Measurements from ENCODE around the gene SERINC4.
"Not testable (repeated sequence)": the region's sequence is repeated elsewhere in the genome, so short reads cannot be mapped to it uniquely, and the experiment has no call there.

SERINC4 gene

GRCh38 chr15:43808960-43809678 is 9.1 kb upstream of the SERINC4 start:
- TF ChIP-seq CTCF (IDR thresholded peaks at IDR 0.05; ENCODE audit: low read depth, low read length) = no peak
- no peak overlapping the region for H3K4me3 ChIP-seq (ENCODE audit: low read depth, low read length)
- DNase-seq = no peak
- H3K9me3 ChIP-seq (ENCODE audit: severe bottlenecking) = no peaks in the 10 kb centered on the region
- no peak overlapping the region for H3K27ac ChIP-seq
- no peaks in the 10 kb centered on the region for H3K27me3 ChIP-seq (ENCODE audit: insufficient read depth, low read depth, severe bottlenecking)
- H3K36me3 ChIP-seq = peaks cover 91% of the 10 kb centered on the region

- Histone ChIP-seq H3K36me3 (peaks cover 88% of the 10 kb centered on the region), H3K27me3 (ENCODE audit: insufficient read depth, low read depth, severe bottlenecking) (no peaks in the 10 kb centered on the region), H3K4me3 (ENCODE audit: low read depth, low read length) (no peak overlapping the region)
Observed at GRCh38 chr15:43808435-43808950, 8.5 kb upstream of the SERINC4 start.

DNA sequence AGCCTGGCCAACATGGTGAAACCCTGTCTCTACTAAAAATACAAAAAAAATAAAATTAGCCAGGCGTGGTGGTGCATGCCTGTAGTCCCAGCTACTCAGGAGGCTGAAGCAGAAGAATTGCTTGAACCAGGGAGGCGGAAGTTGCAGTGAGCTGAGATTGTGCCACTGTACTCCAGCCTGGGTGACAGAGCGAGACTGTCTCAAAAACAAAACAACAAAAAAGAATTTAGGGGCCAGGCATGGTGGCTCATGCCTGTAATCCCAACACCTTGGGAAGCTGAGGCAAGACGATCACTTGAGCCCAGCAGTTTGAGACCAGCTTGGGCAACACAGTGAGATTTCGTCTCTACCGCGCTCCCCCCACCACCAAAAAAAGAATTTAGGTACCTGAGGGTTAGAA is 2.7 kb upstream of the SERINC4 start:
- H3K4me3 ChIP-seq (ENCODE audit: low read depth, low read length); DNase-seq; H3K9me3 ChIP-seq (ENCODE audit: severe bottlenecking); H3K27ac ChIP-seq; H3K27me3 ChIP-seq (ENCODE audit: insufficient read depth, low read depth, severe bottlenecking): not testable (repeated sequence)
- peaks cover 73% of the 10 kb centered on the region for H3K36me3 ChIP-seq

More at GRCh38 chr15:43808435-43808950, 8.5 kb upstream of the SERINC4 start:
- no peak for DNase-seq
- H3K27ac ChIP-seq = no peak overlapping the region
- H3K9me3 ChIP-seq (ENCODE audit: severe bottlenecking) = no peaks in the 10 kb centered on the region
- no peak for TF ChIP-seq CTCF (IDR thresholded peaks at IDR 0.05; ENCODE audit: low read depth, low read length)

DNA sequence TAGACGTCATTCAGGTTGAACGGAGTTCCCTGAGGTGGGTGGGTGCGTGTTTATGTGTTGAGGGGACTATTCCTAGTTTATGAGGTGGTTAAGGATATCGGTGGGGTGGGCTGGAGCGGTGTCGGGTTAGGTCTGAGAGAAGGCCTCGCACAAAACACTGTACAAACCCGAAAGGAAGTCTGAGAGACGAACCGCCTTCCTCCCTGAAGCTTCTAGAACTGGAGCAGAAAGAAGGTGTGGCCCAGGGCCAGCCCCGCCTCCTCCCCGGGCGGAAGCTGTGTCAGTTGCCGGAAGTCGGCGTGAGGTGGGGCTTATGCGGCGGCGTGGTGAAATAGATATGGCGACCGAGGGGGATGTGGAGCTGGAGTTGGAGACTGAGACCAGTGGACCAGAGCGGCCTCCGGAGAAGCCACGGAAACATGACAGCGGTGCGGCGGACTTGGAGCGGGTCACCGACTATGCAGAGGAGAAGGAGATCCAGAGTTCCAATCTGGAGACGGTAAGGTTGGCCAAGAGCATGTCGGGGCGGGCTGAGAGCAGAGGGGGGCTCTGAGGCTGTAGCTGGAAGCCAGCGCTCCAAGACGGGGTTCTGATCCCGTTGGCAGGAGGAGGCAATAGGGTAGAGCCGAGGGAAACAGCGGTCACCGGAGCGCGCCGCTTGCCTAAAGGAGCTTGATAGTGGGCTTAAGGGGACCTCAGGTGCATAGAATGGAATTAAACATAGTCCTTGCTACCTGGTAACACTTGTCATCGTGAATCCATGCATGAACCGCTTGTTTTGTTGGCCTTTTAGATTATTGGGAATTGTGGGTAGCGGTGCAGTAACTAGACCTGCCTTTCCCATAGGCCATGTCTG is 494 bp upstream of the SERINC4 start, which contains the start of gene HYPK:
Gene HYPK (plus strand): TSS at position 314 of the 856 bp plus-strand sequence. CDS start 24 bp downstream, at position 338.
- Histone ChIP-seq H3K36me3 (peaks cover 70% of the 10 kb centered on the region), H3K27me3 (ENCODE audit: insufficient read depth, low read depth, severe bottlenecking) (no peaks in the 10 kb centered on the region), H3K9me3 (ENCODE audit: severe bottlenecking) (no peaks in the 10 kb centered on the region), H3K4me3 (ENCODE audit: low read depth, low read length) (peak within 1 kb of the TSS; percentile 83), H3K27ac (peak within 1 kb of the TSS; percentile 97)
- DNase-seq = peak; percentile 95
- no peak for TF ChIP-seq CTCF (IDR thresholded peaks at IDR 0.05; ENCODE audit: low read depth, low read length)

GRCh38 chr15:43799209-43799944 is 643 bp downstream of the SERINC4 start:
- peak overlapping the region; percentile 97 for H3K27ac ChIP-seq
- peaks cover 70% of the 10 kb centered on the region for H3K36me3 ChIP-seq
- peak overlapping the region; percentile 83 for H3K4me3 ChIP-seq (ENCODE audit: low read depth, low read length)
- TF ChIP-seq CTCF (IDR thresholded peaks at IDR 0.05; ENCODE audit: low read depth, low read length) = peak; percentile 27; the same call in 1 of the 2 replicates
- H3K9me3 ChIP-seq (ENCODE audit: severe bottlenecking) = no peaks in the 10 kb centered on the region
- H3K27me3 ChIP-seq (ENCODE audit: insufficient read depth, low read depth, severe bottlenecking) = no peaks in the 10 kb centered on the region
- DNase-seq = peak; percentile 67

All from WERI-Rb-1 (cell line).